Naive thymus-derived CD4-positive, alpha-beta T cell (primary cell): Measurements from ENCODE around the gene ARFIP2. TPM values are rescaled to one million over a fixed set of nuclear protein-coding genes. Genes with fewer than 3 reads are reported as not detected.
"Not testable (repeated sequence)": the region's sequence is repeated elsewhere in the genome, so short reads cannot be mapped to it uniquely, and the experiment has no call there.

Experiments used
- ATAC-seq: fragments of 150-1000 bp; cut with Tn5 transposase; 2 replicates; pipeline ENCODE4 v1.10.0; 2021; ENCODE audit warnings: mild to moderate bottlenecking, moderate library complexity
- CTCF ChIA-PET: fragments of 350-600 bp; sonication (Branson Sonifier 250); formaldehyde crosslinking; loops from one replicate; lab custom pipeline; 2021; ENCODE audit warnings: antibody characterized with exemption; lab: Charles Lee
- POLR2A ChIA-PET: fragments of 350-600 bp; sonication (Branson Sonifier 250); formaldehyde crosslinking; loops from one replicate; lab custom pipeline; 2021; ENCODE audit warnings: antibody characterized with exemption, inconsistent platforms; lab: Charles Lee
- DNase-seq, 9 donors: peaks; one replicate each; pipeline versions ENCODE4 v3.0.0 to v3.0.0-alpha.2; 2020 to 2022; ENCODE audit warnings: mixed read lengths in 1 of 9
- H3K27ac ChIP-seq: one replicate; pipeline ENCODE4 v1.7.0; 2013; ENCODE audit warnings: mild to moderate bottlenecking, low read depth, low read length, moderate library complexity
- H3K27me3 ChIP-seq, 2 donors: one replicate each; pipeline ENCODE4 v1.7.0; 2013; ENCODE audit warnings: low read length in 2 of 2, mild to moderate bottlenecking in 2 of 2, moderate library complexity in 2 of 2; ENCODE audit not compliant: control insufficient read depth in 2 of 2, insufficient read depth in 2 of 2
- H3K36me3 ChIP-seq, 3 experiments: 1 replicate in 2 of 3; 2 replicates in 1 of 3; pipeline ENCODE4 v1.7.0; 2013; ENCODE audit warnings: low read length in 3 of 3, mild to moderate bottlenecking in 3 of 3, moderate library complexity in 1 of 3; ENCODE audit not compliant: insufficient read depth in 3 of 3, control insufficient read depth in 2 of 3
- H3K4me1 ChIP-seq, 2 donors: one replicate each; pipeline ENCODE4 v1.7.0; 2013; ENCODE audit warnings: low read length in 2 of 2, mild to moderate bottlenecking in 2 of 2, moderate library complexity in 1 of 2; ENCODE audit not compliant: control insufficient read depth in 2 of 2, insufficient read depth in 2 of 2
- H3K4me3 ChIP-seq: 2 replicates; pipeline ENCODE4 v1.7.0; 2013; ENCODE audit warnings: mild to moderate bottlenecking, low read length
- H3K9me3 ChIP-seq, 3 experiments: 1 replicate in 2 of 3; 2 replicates in 1 of 3; pipeline ENCODE4 v1.7.0; 2013; ENCODE audit warnings: low read length in 3 of 3; ENCODE audit not compliant: control insufficient read depth in 2 of 3
- H3K27ac Mint-ChIP-seq, 9 donors: one replicate each; pipeline ENCODE4 v1.8.0; 2020 to 2022; ENCODE audit warnings: mixed read lengths in 9 of 9, mild to moderate bottlenecking in 8 of 9, moderate library complexity in 5 of 9, inconsistent platforms in 2 of 9
- H3K27me3 Mint-ChIP-seq, 5 donors: one replicate each; pipeline ENCODE4 v1.8.0; 2021 to 2022; ENCODE audit warnings: mixed read lengths in 5 of 5, mild to moderate bottlenecking in 1 of 5
- H3K36me3 Mint-ChIP-seq, 5 donors: one replicate each; pipeline ENCODE4 v1.8.0; 2020 to 2022; ENCODE audit warnings: mixed read lengths in 5 of 5, mild to moderate bottlenecking in 3 of 5, inconsistent platforms in 1 of 5
- H3K4me1 Mint-ChIP-seq, 7 donors: one replicate each; pipeline ENCODE4 v1.8.0; 2020 to 2022; ENCODE audit warnings: mixed read lengths in 7 of 7, mild to moderate bottlenecking in 3 of 7, inconsistent platforms in 1 of 7
- H3K4me3 Mint-ChIP-seq, 10 donors: one replicate each; pipeline ENCODE4 v1.8.0; 2020 to 2022; ENCODE audit warnings: mild to moderate bottlenecking in 10 of 10, mixed read lengths in 10 of 10, moderate library complexity in 6 of 10, inconsistent platforms in 2 of 10
- H3K9me3 Mint-ChIP-seq, 11 donors: one replicate each; pipeline ENCODE4 v1.8.0; 2020 to 2022; ENCODE audit warnings: mixed read lengths in 11 of 11, mild to moderate bottlenecking in 4 of 11, inconsistent platforms in 1 of 11, moderate library complexity in 1 of 11
- intact Hi-C, 2 donors: fragments of 100-400 bp; cut with micrococcal nuclease; formaldehyde crosslinking; loops; one replicate each; pipeline ENCODE4 v1.15.1; 2023
- polyA plus RNA-seq, 2 donors: library from polyadenylated mRNA; unstranded; fragments of 300-500 nt; fragmentation: Illumina TruSeq; gene quantifications; one replicate each; pipeline ENCODE4 v1.2.3, GENCODE V29; 2021
- total RNA-seq, 6 experiments: library from RNA in 5 of 6; stranded (reverse) in 5 of 6; gene quantifications; 1 replicate in 5 of 6; 2 replicates in 1 of 6; pipeline ENCODE4 v1.2.3 and lab custom pipeline; 2021 to 2026

Gene ARFIP2
- total and polyA plus RNA-seq, 7 experiments from 2014 or later: 35.7 to 63.4 (median 52.7) TPM

GRCh38 chr11:6521946-6522345 is 40.8 kb upstream of the ARFIP2 start:
- DNase-seq, H3K27me3 ChIP-seq, H3K9me3 ChIP-seq, H3K4me1 ChIP-seq, H3K9me3 Mint-ChIP-seq, H3K4me3 Mint-ChIP-seq, H3K27ac Mint-ChIP-seq, intact Hi-C loops, H3K4me3 ChIP-seq, H3K27ac ChIP-seq, ATAC-seq, H3K27me3 Mint-ChIP-seq: not testable (repeated sequence)
- peaks cover 19 to 75% (median 34%) of the 10 kb centered on the region in 5 donors for H3K36me3 Mint-ChIP-seq
- peaks cover 0 to 22% (median 0%) of the 10 kb centered on the region in 3 experiments for H3K36me3 ChIP-seq
- H3K4me1 Mint-ChIP-seq: peaks cover 11 to 33% (median 26%) of the 10 kb centered on the region in 7 donors
- POLR2A ChIA-PET: interaction anchor here (0.6 kb wide), 1 partner anchor 14 kb away, joined by 4 read pairs; no protein-coding TSS in a partner anchor
- CTCF ChIA-PET: interaction anchor here (1.0 kb wide), 1 partner anchor 16 kb away, joined by 3 read pairs; no protein-coding TSS in a partner anchor

- ChIA-PET POLR2A (interaction anchor here (1.1 kb wide), 1 partner anchor 39 kb away, joined by 3 read pairs; the partner anchor contains the start of genes ARFIP2 and TIMM10B), CTCF (interaction anchor here (1.2 kb wide), 1 partner anchor 15 kb away, joined by 3 read pairs; no protein-coding TSS in a partner anchor)
- Histone ChIP-seq H3K9me3 (no peaks in the 10 kb centered on the region), H3K27ac (no peak overlapping the region), H3K4me3 (no peak overlapping the region), H3K27me3 (no peaks in the 10 kb centered on the region), H3K36me3 (peaks cover 0 to 34% (median 0%) of the 10 kb centered on the region in 3 experiments), H3K4me1 (no peaks in the 10 kb centered on the region)
- Mint-ChIP-seq H3K27me3 (no peaks in the 10 kb centered on the region), H3K4me1 (peaks cover 0 to 18% (median 11%) of the 10 kb centered on the region in 7 donors), H3K36me3 (peaks cover 21 to 83% (median 50%) of the 10 kb centered on the region in 5 donors), H3K27ac (no peak overlapping the region), H3K4me3 (no peak overlapping the region), H3K9me3 (no peaks in the 10 kb centered on the region)
- DNase-seq (no peak), ATAC-seq (no peak)
- intact Hi-C loops: no loop called here
Measured at GRCh38 chr11:6520265-6520664, 39.1 kb upstream of the ARFIP2 start.

GRCh38 chr11:6516865-6517264 is 35.7 kb upstream of the ARFIP2 start:
- Histone ChIP-seq H3K27me3 (no peaks in the 10 kb centered on the region), H3K4me3 (no peak overlapping the region), H3K27ac (no peak overlapping the region), H3K36me3 (peaks cover 0 to 54% (median 0%) of the 10 kb centered on the region in 3 experiments), H3K4me1 (no peaks in the 10 kb centered on the region), H3K9me3 (no peaks in the 10 kb centered on the region)
- ChIA-PET CTCF (interaction anchor here (1.0 kb wide), 1 partner anchor 11 kb away, joined by 3 read pairs; no protein-coding TSS in a partner anchor), POLR2A (no interaction called here)
- intact Hi-C loops: no loop called here
- Mint-ChIP-seq H3K36me3 (peaks cover 21 to 84% (median 65%) of the 10 kb centered on the region in 5 donors), H3K9me3 (peaks cover 0 to 5% (median 0%) of the 10 kb centered on the region in 11 donors), H3K27ac (no peak overlapping the region), H3K4me1 (peaks cover 0 to 2% (median 0%) of the 10 kb centered on the region in 7 donors), H3K27me3 (no peaks in the 10 kb centered on the region), H3K4me3 (no peak overlapping the region)
- DNase-seq (no peak), ATAC-seq (no peak)

GRCh38 chr11:6505577-6506240 is 24.6 kb upstream of the ARFIP2 start:
- no peaks in the 10 kb centered on the region for H3K27me3 Mint-ChIP-seq
- Histone ChIP-seq H3K4me1 (no peaks in the 10 kb centered on the region), H3K27ac (no peak overlapping the region), H3K9me3 (no peaks in the 10 kb centered on the region), H3K4me3 (no peak overlapping the region), H3K27me3 (no peaks in the 10 kb centered on the region), H3K36me3 (peaks cover 0 to 32% (median 0%) of the 10 kb centered on the region in 3 experiments)
- H3K9me3 Mint-ChIP-seq: no peaks in the 10 kb centered on the region
- intact Hi-C loops: loop anchor here (1.0 to 5.0 kb wide), 6 partner anchors 62 to 483 kb away; no protein-coding TSS in a partner anchor
- peak; percentile 83 for ATAC-seq
- no peak overlapping the region for H3K4me3 Mint-ChIP-seq
- H3K36me3 Mint-ChIP-seq: peaks cover 11 to 42% (median 16%) of the 10 kb centered on the region in 5 donors
- POLR2A ChIA-PET: interaction anchor here (0.9 to 2.9 kb wide), 3 partner anchors 18 to 127 kb away, joined by 3 to 13 read pairs (median 4); no protein-coding TSS in a partner anchor
- DNase-seq: peak in 5 of 9 donors; percentile 20 to 45 (median 31)
- peak overlapping the region in 1 of 9 donors; percentile 8 for H3K27ac Mint-ChIP-seq
- H3K4me1 Mint-ChIP-seq: peaks cover 4 to 12% (median 6%) of the 10 kb centered on the region in 7 donors
- CTCF ChIA-PET: interaction anchor here (0.6 to 5.8 kb wide), 22 partner anchors 11 to 259 kb away, joined by 3 to 66 read pairs (median 3); no protein-coding TSS in a partner anchor

- Histone ChIP-seq H3K36me3 (peaks cover 0 to 30% (median 0%) of the 10 kb centered on the region in 3 experiments), H3K9me3 (no peaks in the 10 kb centered on the region), H3K4me3 (no peak overlapping the region), H3K27me3 (no peaks in the 10 kb centered on the region), H3K27ac (no peak overlapping the region), H3K4me1 (no peaks in the 10 kb centered on the region)
- Mint-ChIP-seq H3K9me3 (no peaks in the 10 kb centered on the region), H3K4me1 (peaks cover 4 to 13% (median 6%) of the 10 kb centered on the region in 7 donors), H3K4me3 (no peak overlapping the region), H3K36me3 (peaks cover 9 to 41% (median 16%) of the 10 kb centered on the region in 5 donors), H3K27me3 (no peaks in the 10 kb centered on the region), H3K27ac (peak overlapping the region in 4 of 9 donors; percentile 4 to 28 (median 24))
- no peak for DNase-seq
- ChIA-PET CTCF (interaction anchor here (1.1 to 5.8 kb wide), 3 partner anchors 42 to 125 kb away, joined by 3 to 66 read pairs (median 3); no protein-coding TSS in a partner anchor), POLR2A (interaction anchor here (0.5 to 2.9 kb wide), 2 partner anchors 23 to 126 kb away, joined by 3 to 13 read pairs; no protein-coding TSS in a partner anchor)
- intact Hi-C loops: loop anchor here (2.0 kb wide), 2 partner anchors 61 to 481 kb away; no protein-coding TSS in a partner anchor
- ATAC-seq: no peak
Measured at GRCh38 chr11:6504166-6504565, 23.0 kb upstream of the ARFIP2 start.

- intact Hi-C loops: no loop called here
- Mint-ChIP-seq H3K4me3 (no peak overlapping the region), H3K9me3 (no peaks in the 10 kb centered on the region), H3K4me1 (peaks cover 4 to 15% (median 8%) of the 10 kb centered on the region in 7 donors), H3K27ac (peak overlapping the region in 3 of 9 donors; percentile 37 to 73 (median 44)), H3K27me3 (no peaks in the 10 kb centered on the region), H3K36me3 (peaks cover 11 to 43% (median 16%) of the 10 kb centered on the region in 5 donors)
- ChIA-PET CTCF (no interaction called here), POLR2A (no interaction called here)
- no peaks in the 10 kb centered on the region for H3K9me3 ChIP-seq
- ATAC-seq: no peak
- peaks cover 0 to 43% (median 0%) of the 10 kb centered on the region in 3 experiments for H3K36me3 ChIP-seq
- H3K27ac ChIP-seq: no peak overlapping the region
- H3K27me3 ChIP-seq: no peaks in the 10 kb centered on the region
- DNase-seq: no peak
- H3K4me1 ChIP-seq: no peaks in the 10 kb centered on the region
- H3K4me3 ChIP-seq: no peak overlapping the region
Measured at GRCh38 chr11:6502382-6502781, 21.3 kb upstream of the ARFIP2 start.
